Glomerular visceral epithelial cell (primary cell): ENCODE measurements around the gene HAO1.
"Not testable (repeated sequence)": the region's sequence is repeated elsewhere in the genome, so short reads cannot be mapped to it uniquely, and the experiment has no call there.

Experiments
- DNase-seq: peaks from one replicate; pipeline ENCODE4 v3.0.0-alpha.2; 2016; ENCODE audit errors: extremely low spot score

HAO1 gene

DNA sequence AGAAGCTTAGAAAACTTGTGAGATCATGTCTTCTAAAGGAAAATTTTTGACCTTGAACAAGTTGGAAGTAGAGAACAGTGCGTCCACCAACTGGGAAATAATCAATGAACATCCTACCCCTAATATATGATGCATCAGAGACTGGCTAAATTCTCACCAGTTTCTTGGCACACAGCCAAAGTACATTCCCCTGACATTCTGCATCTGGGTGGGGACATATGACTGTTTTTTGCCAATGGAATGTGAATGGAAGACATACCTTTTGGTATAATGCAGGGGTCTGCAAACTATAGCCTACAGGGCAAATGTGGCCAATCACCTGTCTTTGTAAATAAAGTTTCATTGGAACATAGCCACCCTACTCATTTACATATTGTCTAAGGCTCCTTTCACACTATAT lies 84.7 kb downstream of the HAO1 start:
- no peak for DNase-seq

GRCh38 chr20:7853493-7853892 lies 86.8 kb downstream of the HAO1 start:
- no peak for DNase-seq

GRCh38 chr20:7850775-7851490 lies 89.3 kb downstream of the HAO1 start:
- DNase-seq = peak; percentile 33

- DNase-seq = no peak
Measured at GRCh38 chr20:7849675-7850074, 90.6 kb downstream of the HAO1 start.

DNA sequence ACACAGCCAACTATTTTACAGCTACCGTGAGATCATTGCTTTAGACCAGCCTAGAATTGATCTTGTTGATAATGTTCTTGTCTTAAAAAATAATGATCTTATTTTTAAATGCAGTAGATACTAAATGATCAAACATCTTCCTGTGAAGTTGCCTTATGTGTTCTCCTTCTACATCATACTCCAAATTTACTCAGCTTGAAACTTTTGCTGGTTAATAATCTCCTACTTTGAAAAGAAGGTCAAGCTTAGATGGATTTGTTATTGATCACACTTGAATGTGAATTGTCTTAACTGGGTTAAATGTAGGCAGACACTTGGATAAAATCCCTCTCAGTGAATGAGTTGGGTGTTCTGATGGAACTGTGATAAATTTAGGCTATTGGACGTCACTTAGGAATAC lies 91.9 kb downstream of the HAO1 start:
- no peak for DNase-seq

GRCh38 chr20:7843613-7844012 lies 96.6 kb downstream of the HAO1 start:
- no peak for DNase-seq

- peak; percentile 64 for DNase-seq
Measured at GRCh38 chr20:7841971-7842310, 98.3 kb downstream of the HAO1 start.

DNA sequence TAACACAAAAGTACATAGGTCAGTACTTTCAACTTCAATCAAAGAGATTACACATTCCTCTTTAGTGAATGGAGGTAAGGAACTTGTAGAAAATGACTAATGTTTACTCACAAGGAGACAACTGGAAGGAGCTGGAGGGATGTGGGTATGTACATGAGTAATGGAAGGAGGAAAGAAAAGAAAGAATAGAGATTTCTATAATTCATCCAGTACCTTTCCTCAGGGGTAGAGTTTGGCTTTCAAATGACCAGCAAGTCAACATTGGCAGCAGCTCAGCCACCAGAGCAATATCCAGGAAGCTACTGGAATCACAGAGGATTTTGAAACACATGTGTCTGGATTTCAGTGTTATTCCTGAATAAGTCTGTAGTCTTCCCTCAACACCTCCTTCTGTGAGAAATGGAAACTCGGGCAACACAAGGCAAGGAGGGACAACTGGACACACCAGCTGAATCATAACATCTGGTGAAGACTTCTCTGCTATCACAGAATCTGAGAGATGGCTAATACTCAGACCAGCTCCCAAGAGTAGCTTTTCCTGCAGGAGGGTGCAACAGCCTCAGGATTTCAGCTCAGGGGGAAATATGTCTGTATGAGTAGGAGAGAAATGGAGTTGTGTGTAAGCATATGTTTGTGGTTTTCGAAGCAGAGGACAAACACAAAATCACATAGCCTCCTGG lies 98.8 kb downstream of the HAO1 start:
- peak; percentile 26 for DNase-seq

GRCh38 chr20:7836076-7836475 lies 104.2 kb downstream of the HAO1 start:
- DNase-seq = no peak

DNA sequence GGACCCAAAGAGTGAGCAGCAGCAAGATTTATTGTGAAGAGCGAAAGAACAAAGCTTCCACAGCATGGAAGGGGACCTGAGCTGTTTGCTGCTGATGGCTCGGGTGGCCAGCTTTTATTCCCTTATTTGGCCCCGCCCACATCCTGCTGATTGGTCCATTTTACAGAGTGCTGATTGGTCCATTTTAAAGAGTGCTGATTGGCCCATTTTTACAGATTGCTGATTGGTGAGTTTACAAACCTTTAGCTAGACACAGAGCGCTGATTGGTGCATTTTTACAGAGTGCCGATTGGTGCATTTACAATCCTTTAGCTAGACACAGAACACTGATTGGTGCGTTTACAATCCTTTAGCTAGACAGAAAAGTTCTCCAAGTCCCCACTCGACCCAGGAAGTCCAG lies 105.8 kb downstream of the HAO1 start:
- DNase-seq = not testable (repeated sequence)
